Measurements from ENCODE around the gene NEAT1.

DNA sequence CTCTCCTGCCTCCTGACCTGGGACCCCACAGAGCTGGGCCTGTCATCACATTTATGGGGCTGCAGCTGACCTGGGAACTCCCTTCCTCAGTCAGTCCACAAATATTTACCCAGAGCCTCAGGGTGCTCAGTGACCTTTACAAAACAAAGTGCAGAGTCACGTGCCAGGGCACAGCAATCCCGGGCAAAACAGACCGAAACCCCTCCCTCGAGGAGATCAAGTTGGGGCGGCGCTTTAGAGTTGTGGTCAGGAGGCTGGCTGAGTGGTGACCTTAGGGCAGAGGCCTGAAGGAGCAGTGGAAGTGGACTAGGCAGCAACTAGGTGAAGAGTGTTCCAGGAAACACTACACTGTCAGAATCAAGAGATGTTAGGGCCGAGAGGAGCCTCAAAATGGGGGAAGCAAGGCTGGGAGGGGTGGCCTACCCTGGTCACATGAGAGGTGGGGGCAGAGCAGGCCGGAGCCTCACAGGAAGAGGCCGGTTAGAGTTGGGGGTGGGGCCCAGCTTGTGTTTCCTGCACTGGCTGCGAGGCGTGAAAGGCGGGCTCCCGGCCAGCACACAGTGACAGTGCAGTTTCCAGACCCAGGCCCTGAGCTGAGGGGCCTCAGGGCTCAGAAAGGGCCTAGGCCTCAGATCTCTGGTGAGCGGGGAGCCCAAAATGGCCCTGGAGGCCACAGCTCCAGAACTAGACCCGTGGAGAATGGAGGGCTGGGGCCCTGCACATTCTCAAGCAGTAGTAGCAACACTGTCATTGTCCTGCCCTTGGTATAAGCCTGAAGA is 3.7 kb upstream of the NEAT1 start:
- TF ChIP-seq, protein P1, sequence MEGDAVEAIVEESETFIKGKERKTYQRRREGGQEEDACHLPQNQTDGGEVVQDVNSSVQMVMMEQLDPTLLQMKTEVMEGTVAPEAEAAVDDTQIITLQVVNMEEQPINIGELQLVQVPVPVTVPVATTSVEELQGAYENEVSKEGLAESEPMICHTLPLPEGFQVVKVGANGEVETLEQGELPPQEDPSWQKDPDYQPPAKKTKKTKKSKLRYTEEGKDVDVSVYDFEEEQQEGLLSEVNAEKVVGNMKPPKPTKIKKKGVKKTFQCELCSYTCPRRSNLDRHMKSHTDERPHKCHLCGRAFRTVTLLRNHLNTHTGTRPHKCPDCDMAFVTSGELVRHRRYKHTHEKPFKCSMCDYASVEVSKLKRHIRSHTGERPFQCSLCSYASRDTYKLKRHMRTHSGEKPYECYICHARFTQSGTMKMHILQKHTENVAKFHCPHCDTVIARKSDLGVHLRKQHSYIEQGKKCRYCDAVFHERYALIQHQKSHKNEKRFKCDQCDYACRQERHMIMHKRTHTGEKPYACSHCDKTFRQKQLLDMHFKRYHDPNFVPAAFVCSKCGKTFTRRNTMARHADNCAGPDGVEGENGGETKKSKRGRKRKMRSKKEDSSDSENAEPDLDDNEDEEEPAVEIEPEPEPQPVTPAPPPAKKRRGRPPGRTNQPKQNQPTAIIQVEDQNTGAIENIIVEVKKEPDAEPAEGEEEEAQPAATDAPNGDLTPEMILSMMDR (IDR thresholded peaks at IDR 0.05): peak in 4 of 6 experiments; percentile 9 to 19 (median 12)
- TF ChIP-seq EP300 (IDR thresholded peaks at IDR 0.05): peak; percentile 50 to 95 (median 89)
